Measurements from ENCODE around the gene SLX4IP.

SLX4IP gene

GRCh38 chr20:10467681-10468339, 32.7 kb downstream of the SLX4IP start:
- DNase-seq: no peak

- no peak for DNase-seq
Observed at GRCh38 chr20:10468340-10468845, 33.3 kb downstream of the SLX4IP start.

- no peak for DNase-seq
Observed at GRCh38 chr20:10469056-10469455, 34.0 kb downstream of the SLX4IP start.

GRCh38 chr20:10469599-10469998, 34.5 kb downstream of the SLX4IP start:
- DNase-seq: peak in 2 of 6 experiments; percentile 1 to 13

DNA sequence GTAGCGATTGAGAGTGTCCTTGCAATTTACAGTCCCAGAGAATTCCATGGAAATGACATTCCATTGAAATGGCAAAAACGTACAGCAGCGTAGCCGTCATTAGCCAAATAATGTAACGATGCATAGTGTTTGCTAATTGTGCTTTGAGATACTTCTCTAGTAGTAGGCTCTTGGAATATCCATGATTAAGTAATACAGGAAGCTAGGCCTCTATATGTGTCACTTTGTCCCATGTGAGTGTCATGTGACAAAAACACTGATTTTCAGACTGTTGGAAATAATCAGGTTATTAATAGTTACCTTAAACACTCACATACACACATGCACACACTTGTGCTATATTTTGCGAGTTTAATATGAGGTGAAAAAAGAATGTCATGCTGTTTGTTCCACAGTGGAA, 35.2 kb downstream of the SLX4IP start:
- no peak for DNase-seq

GRCh38 chr20:10472871-10473270, 37.8 kb downstream of the SLX4IP start:
- no peak for DNase-seq

GRCh38 chr20:10474606-10475184, 39.6 kb downstream of the SLX4IP start:
- no peak for DNase-seq

GRCh38 chr20:10475225-10475624, 40.1 kb downstream of the SLX4IP start:
- DNase-seq: no peak

- DNase-seq: no peak
Observed at GRCh38 chr20:10476319-10476724, 41.2 kb downstream of the SLX4IP start.

DNA sequence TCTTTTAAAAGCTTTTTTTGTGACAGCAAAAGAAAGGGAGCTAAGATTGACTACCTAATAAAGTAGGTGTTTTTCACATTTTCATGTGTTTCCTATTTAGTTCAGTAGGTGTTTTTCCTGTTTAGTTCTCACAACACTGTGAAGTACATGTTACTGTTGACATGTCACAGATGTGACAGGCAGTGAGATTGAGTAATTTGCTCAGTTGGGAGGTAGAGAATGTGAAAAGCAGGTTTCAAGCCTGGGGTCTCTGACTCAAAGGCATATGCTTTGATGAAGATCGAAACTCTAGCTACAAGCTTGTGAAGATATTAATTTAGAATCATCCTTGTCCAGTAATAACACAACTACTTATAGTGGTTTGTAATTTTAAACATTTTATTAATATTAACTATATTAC, 43.1 kb downstream of the SLX4IP start:
- no peak for DNase-seq

DNA sequence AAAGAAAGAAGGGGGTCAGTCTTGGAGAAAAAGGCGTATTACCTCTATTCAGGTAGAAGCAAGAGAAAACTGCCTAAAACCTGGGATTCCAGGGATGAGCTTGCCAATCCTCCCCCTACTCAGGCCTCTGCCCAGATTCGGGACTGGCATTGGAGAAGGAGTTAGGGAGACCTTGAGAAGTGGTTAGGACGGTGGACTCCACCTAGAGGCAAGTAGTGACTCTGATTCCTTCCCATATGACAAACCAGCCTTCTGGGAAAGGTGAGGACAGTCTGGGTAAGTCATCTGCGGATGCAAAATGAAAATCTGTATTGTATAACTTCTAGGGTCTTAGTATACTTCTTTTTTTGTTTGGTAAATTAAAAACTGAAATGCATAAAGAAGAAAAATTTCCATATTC, 43.8 kb downstream of the SLX4IP start:
- no peak for DNase-seq

GRCh38 chr20:10481676-10482075, 46.6 kb downstream of the SLX4IP start:
- no peak for DNase-seq

GRCh38 chr20:10483691-10484090, 48.6 kb downstream of the SLX4IP start:
- no peak for DNase-seq

DNA sequence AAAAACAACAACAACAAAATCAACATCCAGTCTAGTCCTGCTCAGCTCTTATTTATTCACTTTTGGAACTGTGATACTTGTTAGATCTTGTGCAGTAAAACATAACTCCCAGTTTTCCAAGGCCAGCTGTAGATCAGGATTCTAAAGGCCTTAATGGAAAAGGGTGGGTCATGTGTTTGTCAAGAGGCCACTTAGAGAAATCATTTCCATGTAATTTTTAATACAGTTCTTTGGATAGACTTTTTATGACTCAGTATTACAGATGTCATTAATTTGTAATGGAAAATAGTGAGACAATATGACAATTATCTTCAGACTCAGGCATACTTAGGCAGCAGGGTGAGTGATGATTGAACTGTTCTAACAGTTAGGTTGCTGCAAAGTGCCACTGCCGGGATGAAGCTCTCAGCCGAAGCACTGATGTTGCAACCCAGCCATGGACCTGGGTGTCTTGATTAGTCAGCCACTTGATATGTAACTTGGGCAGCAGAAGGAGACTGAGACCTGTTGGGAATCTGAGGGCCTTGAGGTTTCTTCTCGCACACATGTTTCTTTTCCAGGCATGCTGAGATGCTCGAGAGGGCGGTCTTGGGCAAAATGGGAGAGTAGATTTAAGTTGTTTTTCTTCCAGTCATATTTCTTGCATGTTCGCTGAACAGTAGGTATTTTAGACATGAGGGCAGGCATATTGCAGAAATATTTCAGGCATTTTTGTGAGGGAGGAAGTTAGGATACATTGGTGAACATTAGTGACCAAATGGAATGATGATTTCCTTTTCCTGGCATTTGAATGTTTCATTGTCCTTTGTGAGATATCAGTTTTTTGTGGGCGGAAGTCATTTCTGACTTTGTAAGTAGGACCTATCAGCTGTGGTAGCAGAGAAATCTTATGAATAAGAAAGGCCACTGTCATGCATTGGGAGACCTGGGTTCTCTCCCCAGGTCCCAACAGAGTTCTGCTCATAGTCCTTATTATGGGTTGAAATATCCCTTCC, 52.3 kb downstream of the SLX4IP start:
- no peak for DNase-seq

DNA sequence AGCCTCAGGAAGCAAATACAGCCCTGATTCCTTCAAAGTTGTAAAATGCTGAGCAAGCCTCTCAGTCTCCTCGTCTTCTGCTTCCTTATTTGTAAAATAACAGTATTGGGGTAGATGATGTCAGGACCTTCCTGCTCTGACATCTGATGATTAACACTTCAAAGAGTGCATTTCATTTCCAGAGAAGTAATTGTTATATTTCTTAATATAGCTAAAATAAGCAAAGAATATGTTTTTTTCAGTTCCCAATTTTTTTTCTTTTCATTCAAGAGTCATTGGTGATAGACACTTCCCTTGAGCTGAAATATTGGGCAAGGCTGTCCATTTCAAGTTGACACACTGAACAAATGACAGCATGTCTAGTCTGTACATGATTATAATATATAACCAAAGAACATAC, 53.4 kb downstream of the SLX4IP start:
- no peak for DNase-seq

GRCh38 chr20:10489853-10490252, 54.7 kb downstream of the SLX4IP start:
- no peak for DNase-seq

DNA sequence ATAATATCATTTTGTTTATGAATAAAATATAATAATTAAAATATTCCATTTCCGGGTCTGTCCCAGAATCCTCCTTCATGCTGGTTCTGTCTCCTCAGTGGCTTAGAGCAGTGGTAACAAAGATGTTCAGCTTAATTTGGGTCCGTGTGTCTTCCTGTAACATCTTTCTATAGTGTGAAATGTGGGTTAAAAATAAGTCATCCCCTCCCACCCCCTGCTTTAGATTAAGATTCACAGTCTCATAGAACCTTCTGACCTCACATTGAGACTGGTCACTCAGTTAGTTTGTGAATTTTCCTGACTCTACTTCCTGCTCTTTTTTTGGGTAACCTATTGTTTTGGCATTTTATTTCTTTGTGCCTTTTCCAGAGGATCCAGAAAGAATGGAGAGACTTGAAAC, 55.2 kb downstream of the SLX4IP start:
- DNase-seq: no peak

DNA sequence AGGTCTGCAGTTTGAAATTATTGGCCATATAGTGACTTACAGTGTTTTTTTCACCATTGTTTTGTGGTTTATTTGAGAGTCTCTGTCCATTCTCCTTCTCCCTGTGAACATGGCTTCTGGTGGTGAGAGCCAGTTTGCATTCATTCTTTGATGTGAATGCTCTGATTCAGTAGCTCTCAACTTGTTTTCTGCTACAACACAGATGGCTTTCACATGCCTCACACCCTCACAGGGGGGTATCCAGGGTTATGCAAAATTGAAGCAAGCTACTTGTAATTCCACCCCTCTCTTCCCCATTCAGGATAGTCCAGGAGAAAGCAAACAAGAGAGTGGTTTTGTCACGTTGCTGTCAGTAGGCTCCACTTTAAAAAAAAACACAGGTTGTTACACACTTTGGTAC, 55.6 kb downstream of the SLX4IP start:
- no peak for DNase-seq

DNA sequence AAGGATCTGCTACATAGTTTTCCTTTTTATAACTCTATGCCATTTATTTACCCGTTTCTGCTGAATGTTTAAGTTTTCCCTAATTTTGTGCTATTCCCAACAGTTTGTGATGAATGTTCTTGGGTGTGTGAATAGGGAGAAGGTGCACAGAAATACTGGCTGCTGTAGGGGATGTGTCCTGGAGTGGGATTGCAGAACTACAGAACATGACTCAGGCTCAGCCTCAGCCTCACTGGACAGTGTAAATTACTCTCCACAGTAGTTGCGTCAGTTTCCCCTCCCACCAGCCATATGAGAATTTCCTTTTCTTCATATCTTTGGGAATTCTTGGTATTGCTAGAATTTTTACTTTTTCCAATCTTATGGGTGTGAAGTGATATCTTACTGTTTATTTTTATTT, 57.0 kb downstream of the SLX4IP start:
- no peak for DNase-seq

GRCh38 chr20:10492844-10493243, 57.7 kb downstream of the SLX4IP start:
- no peak for DNase-seq

- no peak for DNase-seq
Observed at GRCh38 chr20:10495173-10495572, 60.1 kb downstream of the SLX4IP start.

DNA sequence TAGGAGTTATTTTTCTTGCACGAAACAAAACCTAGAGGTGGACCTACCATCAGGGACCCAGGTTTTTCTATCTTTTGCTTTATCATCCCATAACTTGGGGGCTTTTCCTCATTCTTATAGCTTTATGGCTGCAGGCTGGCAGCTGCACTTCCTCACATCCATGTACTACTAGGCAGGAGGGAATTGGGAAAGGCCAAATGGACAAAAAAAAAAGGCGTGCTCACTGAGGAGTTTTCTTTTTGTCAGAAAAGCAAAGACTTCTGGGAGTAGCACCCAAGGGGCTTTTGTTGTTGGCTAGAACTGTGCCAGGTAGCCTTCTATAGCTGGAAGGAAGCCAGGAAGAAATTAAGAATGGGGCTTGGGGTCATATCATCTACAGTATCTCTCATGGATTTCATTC, 61.4 kb downstream of the SLX4IP start:
- DNase-seq: no peak

DNA sequence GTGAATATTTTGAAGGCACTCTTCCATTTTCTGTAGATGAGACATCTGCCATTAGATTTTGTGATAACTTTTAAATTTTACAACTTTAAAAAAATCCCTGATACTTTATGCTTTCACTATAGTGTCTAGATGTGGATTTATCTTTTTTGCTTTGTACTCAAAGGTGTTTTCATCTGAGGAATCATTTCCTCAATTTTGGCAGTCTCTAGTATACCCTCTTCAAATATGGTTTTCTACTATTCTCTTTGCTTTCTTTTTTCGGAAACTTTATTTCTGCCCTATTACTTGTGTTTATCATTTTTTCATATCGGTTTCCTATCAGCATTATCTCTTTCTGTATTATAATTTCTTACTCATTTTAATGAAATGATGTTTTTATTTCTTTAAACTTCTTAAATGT, 62.2 kb downstream of the SLX4IP start:
- DNase-seq: no peak

DNA sequence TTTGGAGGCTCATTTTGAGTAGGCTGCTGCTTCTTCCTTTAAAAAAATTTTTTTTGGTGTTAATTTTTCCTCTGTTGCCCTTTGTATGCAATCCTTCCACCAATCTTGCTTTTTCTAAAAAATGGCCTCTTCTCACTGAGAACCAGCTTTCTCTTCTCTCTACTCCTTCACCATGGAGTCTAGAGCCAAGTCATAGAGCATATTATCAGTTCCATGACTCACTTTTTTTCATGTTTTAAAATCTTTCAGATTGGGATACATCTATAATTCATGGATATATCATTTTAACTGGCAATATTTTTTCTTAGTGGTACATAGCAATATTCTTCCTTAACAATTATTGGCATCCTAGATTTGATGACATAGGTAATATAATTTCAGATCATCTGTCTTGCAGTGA, 62.7 kb downstream of the SLX4IP start:
- no peak for DNase-seq

Measured in stimulated activated naive CD4-positive, alpha-beta T cell (primary cell).